NCI-H345 treated with DMSO at 0.1 percent for 48 hours (cell line): ENCODE results near the gene WDR75.
A peak's percentile ranks its signal among the peaks of the same experiment; 100 is the strongest.
"Not testable (repeated sequence)": the region's sequence is repeated elsewhere in the genome, so short reads cannot be mapped to it uniquely, and the experiment has no call there.

Experiments
- DNase-seq: peaks from one replicate; lab custom pipeline; 2025; ENCODE audit not compliant: unreplicated experiment; lab: John Stamatoyannopoulos, UW

The WDR75 gene

GRCh38 chr2:189440947-189441708 is at the start of gene WDR75:
WDR75 (plus strand) TSS chr2:189441474; CDS start chr2:189441493, 19 bp downstream.
- DNase-seq, result peak; percentile 99

DNA sequence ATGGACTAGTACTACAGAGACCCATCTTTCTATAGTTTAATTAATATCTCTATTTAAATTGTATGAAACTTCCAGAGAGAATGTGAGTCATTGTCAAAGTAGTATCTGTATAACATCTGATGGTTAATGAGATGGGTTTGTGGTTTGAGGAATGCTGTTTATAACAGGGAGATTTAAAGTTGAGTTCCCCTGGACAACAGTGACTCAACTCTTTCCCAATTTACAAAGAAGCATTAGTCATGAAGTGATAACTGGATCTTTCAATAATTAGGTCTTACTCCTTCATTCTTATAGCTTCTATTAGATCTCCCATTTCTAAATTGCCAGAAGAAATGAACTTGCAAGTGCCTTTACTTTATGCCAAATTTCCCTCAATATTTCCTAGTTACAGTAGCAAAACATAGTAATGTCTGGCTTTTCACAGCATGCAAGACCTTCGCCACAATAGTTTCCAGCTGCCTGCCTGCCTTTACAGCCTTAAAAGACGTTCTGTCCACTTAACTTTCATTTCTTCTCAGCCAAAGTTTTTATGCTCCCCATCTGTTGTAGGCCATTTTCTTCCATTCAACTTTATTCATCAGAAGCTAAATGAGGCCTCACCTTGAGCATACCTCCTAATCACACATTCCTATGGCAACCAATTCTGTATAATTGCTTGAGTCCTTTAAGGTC is 47.7 kb upstream of the WDR75 start:
- DNase-seq, result no peak

- DNase-seq, result no peak
Measured at GRCh38 chr2:189394525-189394924, 46.7 kb upstream of the WDR75 start.

DNA sequence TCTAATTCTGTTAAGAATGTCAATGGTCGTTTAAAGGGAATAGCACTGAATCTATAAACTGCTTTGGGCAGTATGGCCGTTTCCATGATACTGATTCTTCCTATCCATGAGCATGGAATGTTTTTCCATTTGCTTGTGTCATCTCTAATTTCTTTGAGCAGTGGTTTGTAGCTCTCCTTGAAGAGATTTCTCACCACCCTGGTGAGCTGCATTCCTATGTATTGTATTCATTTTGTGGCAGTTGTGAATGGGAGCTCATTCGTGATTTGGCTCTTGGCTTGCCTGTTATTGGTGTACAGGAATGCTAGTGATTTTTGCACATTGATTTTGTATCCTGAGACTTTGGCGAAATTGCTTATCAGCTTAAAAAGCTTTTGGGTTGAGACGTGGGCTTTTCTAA is 38.3 kb upstream of the WDR75 start:
- DNase-seq, result no peak

GRCh38 chr2:189406586-189407233 is 34.6 kb upstream of the WDR75 start:
- DNase-seq, result no peak

DNA sequence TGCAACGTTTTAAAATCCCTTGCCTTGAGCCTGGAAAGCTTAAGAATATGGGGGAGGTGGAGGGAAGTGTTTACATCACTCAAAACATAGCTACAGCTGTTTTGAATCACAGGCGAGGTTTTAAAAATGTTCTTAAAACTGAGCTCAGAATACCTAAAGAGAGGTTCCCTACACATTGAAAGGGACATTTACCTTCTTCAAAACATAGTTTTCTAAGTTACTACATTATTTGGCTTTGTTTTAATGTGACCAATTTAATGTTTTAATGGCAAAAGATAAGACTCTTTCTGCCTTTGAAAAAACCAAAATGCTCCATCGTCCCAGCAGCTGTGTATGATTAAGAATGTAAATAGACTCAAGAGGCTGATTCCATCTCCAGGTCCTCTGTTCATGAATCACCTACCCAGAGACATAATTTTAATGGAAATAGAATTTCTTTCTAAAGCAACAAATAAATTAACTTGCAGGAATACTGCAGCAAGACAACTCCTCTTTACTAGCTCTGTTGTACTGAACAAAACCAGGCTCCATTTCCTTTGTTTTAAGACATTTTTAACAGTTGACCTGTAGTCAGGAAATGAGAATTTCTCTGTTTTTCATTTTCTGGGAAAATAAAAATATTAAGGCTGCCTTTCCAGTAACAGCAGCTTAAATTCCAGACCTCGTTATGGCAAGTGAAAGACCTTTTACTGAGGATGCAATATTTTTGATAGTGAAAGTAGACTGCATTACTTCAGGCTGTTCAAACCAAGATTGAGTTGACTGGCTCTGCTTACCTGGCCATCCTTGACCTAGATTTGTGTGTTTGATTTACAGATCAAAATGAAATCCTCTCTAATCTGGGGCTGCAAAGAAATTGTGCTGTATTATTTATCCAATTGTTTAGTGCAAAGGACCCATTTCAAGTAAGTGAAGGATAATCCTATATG is 33.7 kb upstream of the WDR75 start:
- DNase-seq, result no peak

DNA sequence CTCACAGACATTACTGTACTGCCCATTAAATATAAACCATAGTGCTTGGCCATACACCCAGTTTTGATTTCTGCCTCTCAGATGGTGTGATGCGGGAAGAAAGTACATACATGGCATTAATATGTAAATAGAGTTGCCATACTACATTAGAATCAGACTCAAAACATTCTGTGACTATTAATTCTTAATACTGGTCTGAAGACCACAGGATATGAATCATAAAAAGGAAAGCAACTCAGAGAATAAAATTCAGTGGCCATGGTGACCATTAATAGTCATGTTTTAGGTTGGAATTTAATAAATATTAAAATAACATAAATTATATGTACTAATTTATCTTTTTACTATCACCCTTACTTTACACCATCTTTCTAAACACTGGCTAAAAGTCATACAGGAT is 33.0 kb upstream of the WDR75 start:
- DNase-seq, result no peak

DNA sequence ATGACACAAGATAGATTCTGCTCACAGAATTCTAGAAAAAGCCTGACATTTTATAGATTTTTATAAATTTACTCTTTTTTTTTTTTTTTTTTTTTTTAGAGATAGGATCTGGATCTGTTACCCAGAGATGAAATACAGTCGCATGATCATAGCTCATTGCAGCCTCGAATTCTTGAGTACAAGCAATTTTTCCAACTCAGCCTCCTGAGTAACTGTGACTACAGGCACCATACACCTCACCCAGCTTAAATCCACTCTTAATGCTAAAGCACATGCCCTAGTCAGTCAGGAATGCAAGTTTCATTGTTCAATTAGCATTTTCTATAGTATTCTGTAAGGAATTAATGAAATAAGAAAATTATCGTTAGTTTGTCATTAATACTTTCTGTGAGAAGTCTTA is 32.1 kb upstream of the WDR75 start:
- no peak for DNase-seq

- DNase-seq, result no peak
Measured at GRCh38 chr2:189409647-189410046, 31.6 kb upstream of the WDR75 start.

DNA sequence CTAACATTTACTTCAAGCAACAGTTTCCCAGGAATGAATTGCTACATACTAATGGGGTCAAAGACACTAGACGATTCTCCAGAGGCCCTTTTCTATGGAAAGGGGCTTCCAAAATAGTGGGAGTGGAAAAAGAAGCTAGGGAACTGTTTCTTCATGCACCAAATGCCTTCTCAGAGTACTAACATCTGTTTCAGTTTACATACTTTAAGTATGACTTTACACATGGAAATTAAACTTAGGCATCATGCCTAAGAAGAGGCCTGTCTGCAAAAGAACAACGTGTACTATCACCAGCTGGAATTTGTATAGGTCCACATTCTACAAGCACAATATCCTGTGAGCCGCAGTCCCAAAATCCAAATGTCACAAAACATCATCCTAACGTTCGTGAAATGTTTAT is 29.4 kb upstream of the WDR75 start:
- DNase-seq, result no peak

- DNase-seq, result peak; percentile 47
Measured at GRCh38 chr2:189412330-189412953, 28.8 kb upstream of the WDR75 start.

DNA sequence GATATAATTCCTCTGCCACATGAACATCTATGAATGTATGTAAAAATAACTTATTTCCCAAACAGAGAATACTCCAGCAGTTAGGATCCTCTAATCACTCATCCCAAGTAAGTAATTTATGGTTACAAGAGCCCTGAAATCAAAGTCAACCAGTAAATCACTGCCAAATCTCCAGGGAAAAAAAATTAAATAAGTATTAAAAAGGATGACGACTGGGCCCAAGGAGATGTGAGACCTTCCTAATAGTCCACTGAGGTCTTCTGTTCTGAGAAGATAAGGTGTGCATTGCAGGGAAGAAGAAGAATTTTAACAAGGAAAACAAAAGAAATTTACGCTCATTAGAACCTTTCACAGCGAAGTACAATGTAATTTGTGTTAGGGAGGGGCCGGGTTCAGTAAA is 28.0 kb upstream of the WDR75 start:
- no peak for DNase-seq

GRCh38 chr2:189421644-189422043 is 19.6 kb upstream of the WDR75 start:
- DNase-seq, result no peak

- no peak for DNase-seq
Measured at GRCh38 chr2:189424961-189425360, 16.3 kb upstream of the WDR75 start.

DNA sequence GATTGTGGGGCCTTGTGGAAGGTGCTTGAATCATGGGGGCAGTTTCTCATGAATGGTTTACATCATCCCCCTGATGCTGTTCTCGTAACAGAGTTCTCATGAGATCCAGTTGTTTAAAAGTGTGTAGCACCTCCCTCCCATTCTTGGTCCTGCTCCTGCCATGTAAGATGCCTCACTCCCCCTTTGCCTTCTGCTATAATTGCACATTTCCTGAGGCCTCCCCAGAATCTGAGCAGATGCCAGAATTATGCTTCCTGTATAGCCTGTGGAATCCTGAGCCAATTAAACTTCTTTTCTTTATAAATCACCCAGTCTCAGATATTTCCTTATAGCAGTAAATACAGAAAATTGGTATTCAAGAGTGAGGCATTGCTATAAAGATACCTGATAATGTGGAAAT is 15.6 kb upstream of the WDR75 start:
- DNase-seq, result no peak

- DNase-seq, result no peak
Measured at GRCh38 chr2:189426886-189427285, 14.4 kb upstream of the WDR75 start.

DNA sequence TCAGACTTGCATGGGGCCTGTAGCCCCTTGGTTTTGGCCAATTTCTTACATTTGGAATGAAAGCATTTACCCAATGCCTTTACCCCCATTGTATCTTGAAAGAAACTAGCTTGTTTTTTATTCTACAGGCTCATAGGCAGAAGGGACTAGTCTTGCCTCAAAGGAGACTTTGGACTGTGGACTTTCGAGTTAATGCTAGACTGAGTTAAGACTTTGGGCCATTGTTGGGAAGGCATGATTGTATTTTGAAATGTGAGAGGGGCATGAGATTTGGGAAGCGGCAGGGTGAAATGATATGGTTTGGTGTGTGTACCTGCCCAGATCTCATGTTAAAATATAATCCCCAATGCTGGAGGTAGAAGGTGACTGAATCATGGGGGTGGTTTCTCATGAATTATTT is 13.4 kb upstream of the WDR75 start:
- no peak for DNase-seq

GRCh38 chr2:189430448-189430847 is 10.8 kb upstream of the WDR75 start:
- DNase-seq, result not testable (repeated sequence)

DNA sequence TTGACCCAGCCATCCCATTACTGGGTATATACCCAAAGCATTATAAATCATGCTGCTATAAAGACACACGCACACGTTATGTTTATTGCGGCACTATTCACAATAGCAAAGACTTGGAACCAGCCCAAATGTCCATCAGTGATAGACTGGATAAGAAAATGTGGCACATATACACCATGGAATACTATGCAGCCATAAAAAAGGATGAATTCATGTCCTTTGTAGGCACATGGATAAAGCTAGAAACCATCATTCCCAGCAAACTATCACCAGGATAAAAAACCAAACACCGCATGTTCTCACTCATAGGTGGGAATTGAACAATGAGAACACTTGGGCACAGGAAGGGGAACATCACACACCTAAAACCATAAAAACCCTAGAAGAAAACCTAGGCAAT is 5.5 kb upstream of the WDR75 start:
- not testable (repeated sequence) for DNase-seq

DNA sequence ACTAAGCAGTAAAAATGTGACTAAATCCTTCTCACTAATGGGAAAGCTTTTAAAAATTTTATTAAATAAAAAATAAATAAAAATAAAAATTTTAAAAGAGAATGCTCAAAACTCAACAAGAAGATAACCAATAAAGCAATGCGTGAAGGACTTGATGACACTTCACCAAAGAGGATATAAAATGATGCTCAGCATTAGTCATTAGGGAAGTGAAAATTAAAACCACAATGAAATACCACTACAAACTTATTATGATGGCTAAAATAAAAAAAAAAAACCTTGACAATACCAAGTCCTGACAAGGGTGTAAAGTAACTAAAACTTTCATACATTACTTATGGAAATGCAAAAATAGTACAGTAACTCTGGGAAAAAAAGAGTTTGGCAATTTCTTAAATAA is 3.3 kb upstream of the WDR75 start:
- DNase-seq, result no peak

DNA sequence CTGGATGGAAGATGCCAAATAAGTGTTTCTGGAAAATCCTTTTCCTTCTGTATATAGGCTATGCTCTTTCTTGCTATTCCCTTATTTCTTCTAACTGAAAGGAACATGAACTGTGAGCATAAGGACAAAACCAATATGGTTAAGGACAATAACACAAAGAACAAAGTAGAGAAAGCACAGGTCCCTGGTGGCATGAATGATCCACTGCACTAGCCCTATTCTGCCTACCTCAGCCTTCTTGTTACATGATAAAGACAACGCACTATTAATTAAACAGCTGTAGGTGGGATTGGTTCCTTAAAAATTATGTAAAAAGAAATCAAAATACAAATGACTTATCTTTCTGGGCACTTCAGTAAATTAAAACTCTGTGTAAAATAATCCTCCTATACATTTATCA is 1.9 kb upstream of the WDR75 start:
- no peak for DNase-seq
